HPDE6-E6E7 (cell line): Measurements from ENCODE around the gene TRABD.

Experiments
- DNase-seq: peaks from one replicate; pipeline ENCODE4 v3.0.0; 2011; ENCODE audit warnings: missing footprints; ENCODE audit errors: extremely low spot score

The TRABD gene

GRCh38 chr22:50173983-50174355, 11.7 kb upstream of the TRABD start:
- no peak for DNase-seq

DNA sequence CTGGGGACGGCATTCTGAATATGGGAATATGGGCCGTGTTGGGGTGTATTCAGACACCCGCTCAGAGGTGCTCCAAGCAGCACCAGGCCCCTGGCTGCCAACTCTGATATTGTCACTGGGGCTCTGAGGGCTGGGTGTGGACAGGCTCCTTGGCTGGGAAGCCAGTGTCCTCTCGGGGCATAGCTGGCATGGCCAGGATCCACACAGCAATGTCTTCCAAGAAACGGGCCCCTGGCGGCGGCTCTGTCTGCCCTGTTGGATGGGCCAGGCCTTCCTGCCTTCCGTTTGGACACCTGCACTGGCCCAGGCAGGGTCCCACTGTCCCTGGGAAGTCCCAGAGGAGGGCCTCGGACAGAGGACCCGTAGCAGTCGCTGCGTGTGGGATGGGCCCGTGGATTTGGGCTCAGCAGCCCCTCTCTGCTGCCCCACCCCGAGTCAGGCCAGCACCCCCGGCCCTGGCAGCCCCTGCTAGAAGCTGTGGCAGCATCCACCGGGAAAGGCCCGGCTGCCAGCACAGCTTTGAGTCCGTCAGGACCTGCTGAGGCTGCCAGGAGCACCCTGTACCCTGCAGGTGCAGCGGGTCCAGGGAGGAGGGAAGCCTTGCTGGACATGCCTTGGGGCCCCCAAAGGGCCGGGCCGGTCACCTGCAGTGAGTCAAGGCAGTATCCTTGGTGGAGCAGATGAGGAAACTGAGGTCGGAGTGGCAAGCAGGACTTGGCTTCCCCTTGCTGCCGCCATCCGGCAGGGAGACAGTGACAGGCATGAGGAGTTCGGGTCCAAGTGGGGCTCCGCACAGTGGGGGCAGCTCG, 11.1 kb upstream of the TRABD start:
- no peak for DNase-seq

DNA sequence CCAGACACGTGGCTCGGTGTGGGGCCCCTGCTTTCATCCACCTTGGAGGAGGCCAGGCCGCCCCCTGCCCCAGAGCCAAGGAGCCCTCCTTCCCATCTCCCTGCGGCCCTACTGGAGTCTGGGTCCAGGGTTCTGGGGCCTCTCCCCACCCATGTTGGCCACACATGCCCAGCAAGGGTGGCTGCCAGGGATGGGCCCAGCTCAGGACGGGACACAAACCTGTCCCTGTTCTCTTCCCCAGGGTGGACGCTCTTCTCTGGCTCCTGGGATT, 10.6 kb upstream of the TRABD start:
- DNase-seq = no peak

- no peak for DNase-seq
Measured at GRCh38 chr22:50175921-50176849, 9.5 kb upstream of the TRABD start.

GRCh38 chr22:50176850-50177536, 8.7 kb upstream of the TRABD start:
- DNase-seq = no peak

GRCh38 chr22:50177537-50178470, 7.9 kb upstream of the TRABD start:
- DNase-seq = no peak

- no peak for DNase-seq
Measured at GRCh38 chr22:50178471-50178864, 7.2 kb upstream of the TRABD start.

GRCh38 chr22:50178871-50179869, 6.5 kb upstream of the TRABD start:
- DNase-seq = no peak

DNA sequence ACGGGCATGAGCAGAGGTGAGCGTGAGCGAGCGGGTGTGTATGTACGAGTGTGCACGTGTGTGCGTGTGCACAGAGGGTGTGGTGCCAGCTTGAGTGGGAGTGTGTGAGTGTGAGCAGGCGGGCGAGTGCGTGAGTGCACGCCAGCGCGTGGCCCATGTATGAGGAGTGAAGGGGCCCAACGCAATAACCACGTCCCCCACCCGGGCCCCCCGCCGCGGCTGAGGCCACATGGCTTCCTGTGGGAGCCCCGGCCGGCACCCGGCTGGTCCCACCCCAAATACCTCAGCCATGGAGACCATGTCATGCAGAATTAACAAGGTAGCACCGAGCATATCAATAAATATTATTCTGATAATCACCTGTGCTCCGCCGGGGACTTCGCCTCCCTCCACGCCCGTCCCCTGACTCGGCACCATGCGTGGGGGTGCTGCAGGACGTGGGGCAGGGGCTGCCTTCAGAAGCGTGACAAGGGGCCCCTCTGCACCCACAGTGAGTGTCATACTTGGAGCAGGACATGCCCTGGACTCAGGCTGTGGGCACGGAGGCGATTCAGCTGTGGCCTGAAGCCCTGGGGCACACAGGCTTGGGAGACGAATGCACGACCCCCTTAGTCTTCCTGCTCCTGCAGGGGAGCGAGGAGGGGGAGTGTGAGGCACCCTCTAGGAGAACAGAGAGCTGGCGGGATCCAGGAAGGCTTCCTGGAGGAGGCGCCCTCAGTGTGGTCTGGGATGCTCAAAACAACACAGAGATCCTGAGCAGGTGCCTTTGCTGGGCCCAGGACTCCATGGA, 5.6 kb upstream of the TRABD start:
- no peak for DNase-seq

GRCh38 chr22:50180727-50181521, 4.8 kb upstream of the TRABD start:
- DNase-seq = no peak

- DNase-seq = no peak
Measured at GRCh38 chr22:50182176-50183081, 3.3 kb upstream of the TRABD start.

DNA sequence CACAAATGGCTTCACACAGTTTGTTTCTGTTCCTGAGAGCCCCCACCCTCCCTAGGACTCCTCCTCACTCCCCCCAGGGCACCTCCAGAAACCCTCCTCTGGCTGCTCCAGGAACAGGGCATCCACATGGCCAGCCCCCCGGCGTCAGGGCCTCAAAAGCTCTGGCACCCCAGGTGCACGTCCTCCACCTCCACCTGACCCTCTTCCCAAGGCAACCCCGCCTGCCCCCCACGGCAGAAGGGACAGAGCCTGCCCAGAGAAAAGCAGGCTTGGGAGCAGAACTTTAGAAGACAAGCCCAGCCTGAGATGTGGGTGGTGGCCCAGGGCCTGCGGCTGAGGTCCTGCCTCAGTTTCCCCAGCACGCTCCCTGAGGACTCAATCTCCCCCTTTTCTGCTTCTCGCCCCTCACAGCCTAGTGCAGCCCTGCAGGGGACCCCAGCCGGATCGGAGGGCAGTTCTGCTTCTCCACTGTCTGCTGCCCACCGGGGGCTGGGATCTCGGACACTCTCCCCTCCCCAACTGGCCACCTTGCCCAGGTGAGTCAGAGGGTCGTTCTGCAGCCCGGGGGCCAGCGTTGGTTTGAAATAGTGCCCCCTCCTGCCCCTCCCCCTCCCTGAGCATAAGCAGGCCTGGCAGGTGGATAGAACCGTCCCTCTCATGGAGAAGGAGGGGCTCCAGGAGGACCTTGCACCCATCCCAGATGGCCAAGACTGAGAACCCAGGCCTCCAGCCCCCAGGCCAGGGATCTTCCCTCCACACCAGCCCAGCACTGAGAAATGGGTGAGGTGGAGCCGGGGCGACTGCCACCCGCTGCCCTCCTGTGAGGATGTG, 2.4 kb upstream of the TRABD start:
- DNase-seq = no peak

GRCh38 chr22:50184004-50184901, 1.5 kb upstream of the TRABD start:
- DNase-seq = no peak

- no peak for DNase-seq
Measured at GRCh38 chr22:50184902-50185374, 775 bp upstream of the TRABD start.

DNA sequence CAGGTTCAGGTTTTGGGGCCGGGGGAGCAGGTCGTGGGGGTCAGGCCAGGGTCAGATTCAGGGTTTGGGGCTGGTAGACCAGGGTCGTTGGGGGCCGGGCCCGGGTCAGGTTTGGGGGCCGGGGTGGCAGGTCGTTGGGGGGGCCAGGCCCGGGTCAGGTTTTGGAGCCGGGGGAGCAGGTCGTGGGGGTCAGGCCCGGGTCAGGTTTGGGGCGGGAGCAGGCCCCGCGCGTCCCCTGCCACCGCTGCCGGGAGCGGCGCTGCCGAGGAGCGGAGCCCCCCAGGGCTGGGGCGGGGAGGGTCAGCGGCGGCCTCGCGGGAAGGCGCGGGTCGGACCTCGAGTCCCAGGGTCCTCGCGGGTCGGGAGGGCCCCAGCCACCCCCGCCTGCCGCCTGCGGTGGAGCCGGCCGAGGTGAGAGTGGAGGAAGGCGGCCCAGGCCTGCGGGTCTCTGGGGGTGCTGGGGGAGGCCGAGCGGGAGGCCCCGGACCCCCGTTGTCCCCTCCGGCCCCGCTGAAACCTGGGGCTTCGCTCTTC, 535 bp downstream of the TRABD start:
- no peak for DNase-seq
